Kidney epithelial cell (primary cell): Measurements from ENCODE around the gene URB1. TPM values are rescaled to one million over a fixed set of nuclear protein-coding genes. Genes with fewer than 3 reads are reported as not detected.

Experiments used
- DNase-seq: peaks from one replicate; pipeline ENCODE4 v3.0.0-alpha.2; 2010; ENCODE audit warnings: low read depth
- H3K27me3 ChIP-seq: 2 replicates; pipeline ENCODE4 v1.6.0; 2011; ENCODE audit warnings: low read length; ENCODE audit not compliant: control insufficient read depth, insufficient read depth
- H3K36me3 ChIP-seq: 2 replicates; pipeline ENCODE4 v1.5.1; 2011; ENCODE audit warnings: low read length; ENCODE audit not compliant: control insufficient read depth, insufficient read depth
- H3K4me3 ChIP-seq: 2 replicates; pipeline ENCODE4 v1.5.1; 2011; ENCODE audit warnings: low read depth, mild to moderate bottlenecking, control low read depth, low read length
- total RNA-seq: library from RNA; depleted of rRNA; stranded (reverse); fragments of >200 nt; gene quantifications from 2 replicates; pipeline ENCODE4 v1.2.3, GENCODE V29; 2015
- TF ChIP-seq, protein P1 (sequence below): IDR thresholded peaks from 2 replicates; pipeline ENCODE4 v1.5.1; 2011; ENCODE audit warnings: mild to moderate bottlenecking, moderate library complexity, low read length, control low read depth, inconsistent platforms; ENCODE audit not compliant: insufficient read depth, poor library complexity, severe bottlenecking

URB1 gene
- total RNA-seq, 1 donor from 2014 or later, result 17.8 TPM

DNA sequence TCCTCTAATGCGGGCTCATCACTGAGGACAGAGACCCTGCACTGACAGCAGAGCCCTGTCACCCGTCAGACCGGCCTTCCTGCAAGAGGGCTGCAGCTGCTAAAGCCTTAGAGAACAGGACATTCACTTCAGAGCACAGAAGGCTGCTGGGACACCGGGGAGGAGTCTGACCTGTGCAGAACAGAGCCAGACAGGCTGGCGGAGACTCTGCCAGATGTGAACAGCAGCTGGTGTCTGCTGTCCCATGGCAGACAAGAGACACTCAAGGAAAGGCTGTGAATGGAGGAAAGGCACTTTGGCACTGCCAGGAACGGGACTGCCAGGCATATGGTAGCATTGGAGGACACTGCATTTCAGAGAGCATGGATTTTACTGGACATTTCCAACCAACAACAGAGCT, 72.8 kb downstream of the URB1 start:
- H3K36me3 ChIP-seq, result peaks cover 2% of the 10 kb centered on the region
- TF ChIP-seq, protein P1, sequence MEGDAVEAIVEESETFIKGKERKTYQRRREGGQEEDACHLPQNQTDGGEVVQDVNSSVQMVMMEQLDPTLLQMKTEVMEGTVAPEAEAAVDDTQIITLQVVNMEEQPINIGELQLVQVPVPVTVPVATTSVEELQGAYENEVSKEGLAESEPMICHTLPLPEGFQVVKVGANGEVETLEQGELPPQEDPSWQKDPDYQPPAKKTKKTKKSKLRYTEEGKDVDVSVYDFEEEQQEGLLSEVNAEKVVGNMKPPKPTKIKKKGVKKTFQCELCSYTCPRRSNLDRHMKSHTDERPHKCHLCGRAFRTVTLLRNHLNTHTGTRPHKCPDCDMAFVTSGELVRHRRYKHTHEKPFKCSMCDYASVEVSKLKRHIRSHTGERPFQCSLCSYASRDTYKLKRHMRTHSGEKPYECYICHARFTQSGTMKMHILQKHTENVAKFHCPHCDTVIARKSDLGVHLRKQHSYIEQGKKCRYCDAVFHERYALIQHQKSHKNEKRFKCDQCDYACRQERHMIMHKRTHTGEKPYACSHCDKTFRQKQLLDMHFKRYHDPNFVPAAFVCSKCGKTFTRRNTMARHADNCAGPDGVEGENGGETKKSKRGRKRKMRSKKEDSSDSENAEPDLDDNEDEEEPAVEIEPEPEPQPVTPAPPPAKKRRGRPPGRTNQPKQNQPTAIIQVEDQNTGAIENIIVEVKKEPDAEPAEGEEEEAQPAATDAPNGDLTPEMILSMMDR, result no peak
- no peak overlapping the region for H3K4me3 ChIP-seq
- DNase-seq, result no peak
- H3K27me3 ChIP-seq, result no peaks in the 10 kb centered on the region

- Histone ChIP-seq H3K27me3 (no peaks in the 10 kb centered on the region), H3K4me3 (no peak overlapping the region), H3K36me3 (peaks cover 2% of the 10 kb centered on the region)
- TF ChIP-seq, protein P1, result no peak
- DNase-seq, result no peak
Measured at GRCh38 chr21:32319012-32319411, 73.8 kb downstream of the URB1 start.

- Histone ChIP-seq H3K36me3 (peaks cover 2% of the 10 kb centered on the region), H3K4me3 (no peak overlapping the region), H3K27me3 (no peaks in the 10 kb centered on the region)
- TF ChIP-seq, protein P1, result no peak
- DNase-seq, result no peak
Measured at GRCh38 chr21:32317726-32318125, 75.1 kb downstream of the URB1 start.

DNA sequence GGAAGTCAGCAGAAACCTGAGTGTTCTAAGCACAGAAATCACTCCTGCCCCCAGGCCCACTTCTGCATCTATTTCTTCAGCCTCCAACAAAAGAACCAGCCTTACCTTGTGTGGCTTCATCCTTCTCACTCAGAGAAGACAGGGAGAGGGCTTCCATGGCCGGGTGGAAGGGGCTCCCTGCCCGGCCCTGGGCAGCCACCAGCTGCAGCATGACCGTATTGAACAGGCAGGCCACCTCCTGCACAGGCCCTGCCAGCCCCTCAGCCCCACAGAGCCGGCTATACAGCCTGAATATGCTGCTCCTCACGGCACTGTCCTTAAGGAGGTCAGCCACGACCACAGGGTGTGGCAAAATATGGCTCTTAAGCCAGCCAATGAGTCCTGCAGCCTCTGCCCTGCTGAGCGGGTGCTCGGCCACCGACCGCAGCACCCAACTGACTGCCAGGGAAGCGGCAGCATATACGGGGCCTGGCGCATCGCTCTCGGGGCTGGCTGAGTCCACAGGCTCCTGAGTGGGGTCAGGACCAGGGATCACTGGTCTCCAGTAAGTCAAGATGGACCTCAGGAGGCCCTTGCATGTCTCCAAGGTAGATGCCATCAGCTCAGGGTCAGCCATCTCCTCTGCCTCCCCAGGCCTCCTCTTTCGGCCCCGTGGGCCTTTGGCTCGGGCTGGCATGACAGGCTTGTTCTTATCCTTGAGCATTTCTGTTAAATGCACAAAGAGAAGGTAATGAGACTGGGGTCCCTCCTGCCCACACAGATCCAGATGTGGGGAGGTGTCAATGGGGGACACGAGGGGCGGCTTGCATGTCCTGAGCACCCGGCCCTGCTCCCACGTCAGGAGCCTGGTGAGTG, 76.2 kb downstream of the URB1 start:
- TF ChIP-seq, protein P1, result no peak
- Histone ChIP-seq H3K27me3 (no peaks in the 10 kb centered on the region), H3K4me3 (no peak overlapping the region), H3K36me3 (peaks cover 4% of the 10 kb centered on the region)
- DNase-seq, result no peak

- Histone ChIP-seq H3K27me3 (no peaks in the 10 kb centered on the region), H3K4me3 (no peak overlapping the region), H3K36me3 (peaks cover 2% of the 10 kb centered on the region)
- TF ChIP-seq, protein P1, result no peak
- no peak for DNase-seq
Measured at GRCh38 chr21:32315511-32316281, 77.1 kb downstream of the URB1 start.
